ENCODE results near the gene FAM76A.
"Not testable (repeated sequence)": the region's sequence is repeated elsewhere in the genome, so short reads cannot be mapped to it uniquely, and the experiment has no call there.

Gene FAM76A

GRCh38 chr1:27725374-27726172 is at the start of gene FAM76A:
FAM76A (plus strand) TSS chr1:27725961; CDS start chr1:27726081, 120 bp downstream.
- peak; percentile 100 for DNase-seq (ENCODE audit: low read depth, low spot score)
- in situ Hi-C loops (cut with HindIII; ENCODE audit: low sequenced_read_pairs) = no loop called here
- TF ChIP-seq CTCF (IDR thresholded peaks at IDR 0.05; ENCODE audit: low read depth, low read length) = peak; percentile 51
- H3K4me3 ChIP-seq (ENCODE audit: low read depth, low read length) = peak within 1 kb of the TSS; percentile 78

GRCh38 chr1:27676410-27676809 is 49.4 kb upstream of the FAM76A start:
- TF ChIP-seq CTCF (IDR thresholded peaks at IDR 0.05; ENCODE audit: low read depth, low read length) = no peak
- no peak for DNase-seq (ENCODE audit: low read depth, low spot score)
- in situ Hi-C loops (cut with HindIII; ENCODE audit: low sequenced_read_pairs) = no loop called here
- no peak overlapping the region for H3K4me3 ChIP-seq (ENCODE audit: low read depth, low read length)

GRCh38 chr1:27678747-27679146 is 47.0 kb upstream of the FAM76A start:
- in situ Hi-C loops (cut with HindIII; ENCODE audit: low sequenced_read_pairs) = no loop called here
- no peak for TF ChIP-seq CTCF (IDR thresholded peaks at IDR 0.05; ENCODE audit: low read depth, low read length)
- H3K4me3 ChIP-seq (ENCODE audit: low read depth, low read length) = no peak overlapping the region
- DNase-seq (ENCODE audit: low read depth, low spot score) = no peak

- H3K4me3 ChIP-seq (ENCODE audit: low read depth, low read length); DNase-seq (ENCODE audit: low read depth, low spot score); in situ Hi-C loops (cut with HindIII; ENCODE audit: low sequenced_read_pairs): not testable (repeated sequence)
Measured at GRCh38 chr1:27680225-27680791, 45.5 kb upstream of the FAM76A start.

- in situ Hi-C loops (cut with HindIII; ENCODE audit: low sequenced_read_pairs); DNase-seq (ENCODE audit: low read depth, low spot score); H3K4me3 ChIP-seq (ENCODE audit: low read depth, low read length): not testable (repeated sequence)
Measured at GRCh38 chr1:27681580-27681979, 44.2 kb upstream of the FAM76A start.

GRCh38 chr1:27682351-27682944 is 43.3 kb upstream of the FAM76A start:
- in situ Hi-C loops (cut with HindIII; ENCODE audit: low sequenced_read_pairs) = no loop called here
- no peak overlapping the region for H3K4me3 ChIP-seq (ENCODE audit: low read depth, low read length)
- TF ChIP-seq CTCF (IDR thresholded peaks at IDR 0.05; ENCODE audit: low read depth, low read length) = no peak
- no peak for DNase-seq (ENCODE audit: low read depth, low spot score)

GRCh38 chr1:27684176-27684575 is 41.6 kb upstream of the FAM76A start:
- H3K4me3 ChIP-seq (ENCODE audit: low read depth, low read length) = no peak overlapping the region
- DNase-seq (ENCODE audit: low read depth, low spot score) = no peak
- in situ Hi-C loops (cut with HindIII; ENCODE audit: low sequenced_read_pairs) = no loop called here
- TF ChIP-seq CTCF (IDR thresholded peaks at IDR 0.05; ENCODE audit: low read depth, low read length) = no peak
